Activated CD4-positive, alpha-beta T cell treated with anti-CD3 and anti-CD28 coated beads, Interleukin-2, amount 50 U/mL, for 24 hours (primary cell): Measurements from ENCODE around the gene IFNL3.

Experiments
- DNase-seq, 2 donors: peaks; one replicate each; pipeline ENCODE4 v3.0.0-alpha.2; 2020; ENCODE audit warnings: low read depth in 1 of 2, low spot score in 1 of 2

The IFNL3 gene

DNA sequence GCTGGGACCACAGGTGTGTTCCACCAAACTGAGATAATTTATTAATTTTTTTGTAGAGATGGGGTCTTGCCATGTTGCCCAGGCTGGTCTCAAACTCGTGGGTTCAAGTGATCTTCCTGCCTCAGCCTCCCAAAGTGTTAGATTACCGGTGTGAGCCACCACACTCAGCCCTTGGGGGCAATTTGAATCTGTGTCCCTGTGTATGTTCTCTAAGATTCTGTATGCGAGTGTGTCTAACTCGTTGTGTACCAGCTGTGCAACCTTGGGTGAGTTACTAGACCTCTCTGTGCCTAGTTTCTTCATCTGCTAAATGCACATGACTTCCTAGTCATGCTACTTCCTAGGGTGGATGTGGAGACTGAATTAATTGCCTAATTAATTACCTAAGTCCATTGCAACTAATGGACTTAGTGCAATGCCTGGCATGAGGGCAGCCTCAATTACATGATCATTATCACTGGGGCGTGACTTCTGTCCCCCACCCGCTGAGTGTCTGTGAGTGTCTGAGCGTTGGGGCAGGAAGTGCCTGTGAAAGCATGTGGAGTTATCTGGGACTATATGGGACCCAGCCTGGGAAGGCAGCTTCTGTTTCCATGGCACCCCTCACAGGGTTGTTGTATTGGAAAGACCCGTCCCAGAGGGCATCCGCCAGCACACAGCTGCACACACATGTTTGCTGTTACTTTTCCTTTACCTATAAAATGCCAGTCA lies 49.8 kb downstream of the IFNL3 start:
- no peak for DNase-seq

- no peak for DNase-seq
These were observed 51.0 kb downstream of the IFNL3 start for GRCh38 chr19:39193803-39194202.
